ENCODE data around the gene SLC6A17.

SLC6A17 gene

GRCh38 chr1:110243574-110243973 lies 93.3 kb downstream of the SLC6A17 start:
- Mint-ChIP-seq H3K9me3 (no peaks in the 10 kb centered on the region), H3K4me1 (no peaks in the 10 kb centered on the region), H3K27me3 (no peaks in the 10 kb centered on the region), H3K36me3 (no peaks in the 10 kb centered on the region), H3K4me3 (no peak overlapping the region), H3K27ac (no peak overlapping the region)
- no peak for DNase-seq
- CTCF ChIA-PET = interaction anchor here (3.4 kb wide), 1 partner anchor 36 kb away, joined by 16 read pairs; no protein-coding TSS in a partner anchor

GRCh38 chr1:110245876-110246620 lies 95.8 kb downstream of the SLC6A17 start:
- no peaks in the 10 kb centered on the region for H3K36me3 Mint-ChIP-seq
- H3K27me3 Mint-ChIP-seq = no peaks in the 10 kb centered on the region
- no peak overlapping the region for H3K27ac Mint-ChIP-seq
- DNase-seq = no peak
- CTCF ChIA-PET = interaction anchor here (1.3 to 3.4 kb wide), 5 partner anchors 39 to 250 kb away, joined by 3 to 16 read pairs (median 5); no protein-coding TSS in a partner anchor
- H3K4me1 Mint-ChIP-seq = no peaks in the 10 kb centered on the region
- no peak overlapping the region for H3K4me3 Mint-ChIP-seq
- H3K9me3 Mint-ChIP-seq = no peaks in the 10 kb centered on the region

DNA sequence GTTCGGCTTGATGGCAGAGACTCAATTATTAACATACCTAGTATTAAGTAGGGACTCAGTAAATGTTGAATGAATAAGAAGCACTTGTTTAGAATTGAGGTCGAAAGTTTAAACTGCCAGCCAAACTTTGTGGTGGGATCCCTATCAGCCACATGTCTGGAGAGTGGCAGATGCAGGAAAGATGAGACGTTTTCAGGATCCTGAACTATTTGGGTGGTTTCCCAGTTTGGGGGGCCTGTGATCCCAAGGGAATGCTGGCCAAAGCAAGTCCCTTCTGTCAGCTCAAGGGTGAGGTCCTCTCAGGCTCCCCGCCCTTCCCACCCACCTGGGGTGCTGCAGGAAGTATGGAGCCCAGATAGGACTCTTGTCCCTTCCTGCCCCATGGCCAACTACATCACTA lies 98.5 kb downstream of the SLC6A17 start:
- no peak for DNase-seq
- Mint-ChIP-seq H3K27me3 (no peaks in the 10 kb centered on the region), H3K27ac (no peak overlapping the region), H3K36me3 (no peaks in the 10 kb centered on the region), H3K9me3 (no peaks in the 10 kb centered on the region), H3K4me3 (no peak overlapping the region), H3K4me1 (no peaks in the 10 kb centered on the region)
- CTCF ChIA-PET = no interaction called here

DNA sequence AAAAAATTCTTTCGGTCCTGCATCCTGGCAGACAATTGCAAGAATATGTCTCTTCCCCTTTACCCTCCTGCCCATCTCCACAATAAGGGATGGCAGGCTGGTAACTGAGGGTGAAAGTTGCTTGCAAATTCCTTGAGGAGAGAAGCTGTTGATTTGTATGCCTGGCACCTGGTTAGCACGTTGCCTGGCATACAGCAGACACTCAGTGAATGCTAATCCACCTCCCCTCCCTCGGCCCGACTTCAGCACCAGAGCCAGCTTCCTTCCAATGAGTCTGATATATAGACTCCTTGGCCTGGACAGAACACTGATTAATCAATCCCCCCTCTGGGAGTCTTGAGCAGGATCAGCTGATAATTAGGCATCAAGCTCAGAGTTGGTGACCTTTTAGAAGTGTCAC lies 99.0 kb downstream of the SLC6A17 start:
- Mint-ChIP-seq H3K36me3 (no peaks in the 10 kb centered on the region), H3K9me3 (no peaks in the 10 kb centered on the region), H3K27me3 (no peaks in the 10 kb centered on the region), H3K4me1 (no peaks in the 10 kb centered on the region), H3K4me3 (no peak overlapping the region), H3K27ac (no peak overlapping the region)
- no peak for DNase-seq
- CTCF ChIA-PET = no interaction called here

- Mint-ChIP-seq H3K4me3 (no peak overlapping the region), H3K4me1 (no peaks in the 10 kb centered on the region), H3K27me3 (no peaks in the 10 kb centered on the region), H3K36me3 (no peaks in the 10 kb centered on the region), H3K27ac (no peak overlapping the region), H3K9me3 (no peaks in the 10 kb centered on the region)
- DNase-seq = no peak
- CTCF ChIA-PET = no interaction called here
Measured at GRCh38 chr1:110250008-110250407, 99.7 kb downstream of the SLC6A17 start.

DNA sequence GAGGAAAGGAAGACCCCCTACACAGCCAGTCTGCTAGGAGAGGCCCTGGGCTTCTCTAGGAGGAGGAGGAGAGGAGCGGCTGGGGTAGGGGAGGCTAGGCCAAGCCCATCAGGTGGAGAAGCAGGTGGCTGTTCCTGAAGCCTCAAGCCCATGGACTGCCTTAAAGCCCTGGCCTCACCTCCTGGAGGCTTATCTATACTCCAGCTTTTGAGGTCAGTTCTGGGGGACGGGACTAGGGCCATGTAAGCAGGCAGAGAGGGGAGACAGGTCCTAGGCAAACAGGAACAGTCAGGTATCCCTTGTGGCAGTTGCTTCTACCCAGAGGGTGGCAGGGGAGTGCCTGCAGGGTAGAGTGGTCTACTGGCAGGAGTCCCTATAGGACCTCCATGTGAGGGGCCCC lies 100.5 kb downstream of the SLC6A17 start:
- Mint-ChIP-seq H3K36me3 (no peaks in the 10 kb centered on the region), H3K27me3 (no peaks in the 10 kb centered on the region), H3K9me3 (no peaks in the 10 kb centered on the region), H3K27ac (no peak overlapping the region), H3K4me1 (no peaks in the 10 kb centered on the region), H3K4me3 (no peak overlapping the region)
- DNase-seq = no peak
- CTCF ChIA-PET = no interaction called here
